Muscle of back (tissue), 11 donors: Measurements from ENCODE around the gene CYP3A5. TPM values are rescaled to one million over a fixed set of nuclear protein-coding genes. Genes with fewer than 3 reads are reported as not detected.

Experiments
- DNase-seq, 3 donors: peaks; one replicate each; pipeline versions ENCODE4 v3.0.0 to v3.0.0-alpha.2; 2013
- polyA plus RNA-seq, 10 donors: library from polyadenylated mRNA; unstranded; fragments of 120-200 nt; gene quantifications; one replicate each; pipeline ENCODE4 v1.2.1, GENCODE V29; 2013; ENCODE audit not compliant: insufficient read length in 10 of 10

Gene CYP3A5
- polyA plus RNA-seq, 10 donors, result 0.54 to 1.6 (median 1.0) TPM

GRCh38 chr7:99615989-99616358 is 63.8 kb downstream of the CYP3A5 start:
- DNase-seq, result no peak

- DNase-seq, result no peak
These were observed 65.3 kb downstream of the CYP3A5 start for GRCh38 chr7:99614495-99614894.

GRCh38 chr7:99607548-99607947 is 72.2 kb downstream of the CYP3A5 start:
- DNase-seq, result no peak

GRCh38 chr7:99606531-99606930 is 73.3 kb downstream of the CYP3A5 start:
- no peak for DNase-seq

GRCh38 chr7:99605527-99605926 is 74.3 kb downstream of the CYP3A5 start:
- no peak for DNase-seq

GRCh38 chr7:99601656-99602310 is 78.0 kb downstream of the CYP3A5 start:
- DNase-seq, result no peak

GRCh38 chr7:99599836-99600235 is 80.0 kb downstream of the CYP3A5 start:
- no peak for DNase-seq

Other genes with a start within 250 kb of the CYP3A5 start
- gene PTCD1, start 241.2 kb downstream of the CYP3A5 start, polyA plus RNA-seq, result 1 to 10 TPM; 2.2 to 6.5 (median 3.3) TPM
- gene CPSF4, start 241.1 kb downstream of the CYP3A5 start, polyA plus RNA-seq, result 10 to 100 TPM; 26.5 to 39.4 (median 30.3) TPM
- gene ATP5MF, start 213.8 kb downstream of the CYP3A5 start, polyA plus RNA-seq, result 100 to 1,000 TPM; 326 to 415 (median 378) TPM
- 10 to 100 TPM; 14.5 to 50.8 (median 26.7) TPM for gene ZNF789, start 207.1 kb downstream of the CYP3A5 start, polyA plus RNA-seq
- 10 to 100 TPM in 5 of 10 donors, 1 to 10 TPM in 5; 7.1 to 11.6 (median 10.0) TPM for gene ZNF394, start 179.7 kb downstream of the CYP3A5 start, polyA plus RNA-seq
- gene ZKSCAN5, start 175.3 kb downstream of the CYP3A5 start, polyA plus RNA-seq, result 10 to 100 TPM in 4 of 10 donors, 1 to 10 TPM in 6; 7.6 to 11.2 (median 9.5) TPM
- gene FAM200A, start 127.9 kb downstream of the CYP3A5 start, polyA plus RNA-seq, result 10 to 100 TPM in 2 of 10 donors, 1 to 10 TPM in 8; 6.9 to 10.4 (median 9.6) TPM
- gene ZNF655, start 121.4 kb downstream of the CYP3A5 start, polyA plus RNA-seq, result 10 to 100 TPM; 28.3 to 60.9 (median 43.9) TPM
- gene TMEM225B, start 81.7 kb downstream of the CYP3A5 start, polyA plus RNA-seq, result 1 to 10 TPM in 1 of 10 donors, under 1 TPM in 9; 0.34 to 1.1 (median 0.74) TPM
- gene ZSCAN25, start 63.0 kb downstream of the CYP3A5 start, polyA plus RNA-seq, result 10 to 100 TPM in 6 of 10 donors, 1 to 10 TPM in 4; 7.5 to 11.9 (median 10.1) TPM
- 1 to 10 TPM in 1 of 10 donors, under 1 TPM in 3, not detected in 6; 0.31 to 1.6 (median 0.46) TPM for gene CYP3A7, start 55.2 kb upstream of the CYP3A5 start, polyA plus RNA-seq
- gene CYP3A4, start 104.2 kb upstream of the CYP3A5 start, polyA plus RNA-seq, result under 1 TPM in 5 of 10 donors, not detected in 5; 0.09 to 0.45 (median 0.12) TPM
- gene CYP3A43, start 148.0 kb upstream of the CYP3A5 start, polyA plus RNA-seq, result under 1 TPM in 2 of 10 donors, not detected in 8; 0.21 TPM
- under 1 TPM in 1 of 10 donors, not detected in 9; 0.14 TPM for gene OR2AE1, start 197.0 kb upstream of the CYP3A5 start, polyA plus RNA-seq
- gene TRIM4, start 239.5 kb upstream of the CYP3A5 start, polyA plus RNA-seq, result 10 to 100 TPM; 14.6 to 19.5 (median 16.6) TPM
- under 1 TPM; 0.18 to 0.63 (median 0.41) TPM for gene GJC3, start 249.6 kb upstream of the CYP3A5 start, polyA plus RNA-seq